Left cardiac atrium (tissue), 4 donors: ENCODE measurements around the gene HEATR5A. TPM values are rescaled to one million over a fixed set of nuclear protein-coding genes. Genes with fewer than 3 reads are reported as not detected.
A peak's percentile ranks its signal among the peaks of the same experiment; 100 is the strongest.
"Not testable (repeated sequence)": the region's sequence is repeated elsewhere in the genome, so short reads cannot be mapped to it uniquely, and the experiment has no call there.

Source experiments
- ATAC-seq, 2 donors: fragments of 200-7000 bp; cut with Tn5 transposase; one replicate each; pipeline ENCODE4 v1.9.1; 2020; ENCODE audit warnings: mild to moderate bottlenecking in 2 of 2, moderate library complexity in 2 of 2
- DNase-seq: peaks from one replicate; pipeline ENCODE4 v3.0.0-alpha.2; 2020
- intact Hi-C, 2 donors: fragments of 100-400 bp; cut with DNase I; formaldehyde crosslinking; loops; one replicate each; pipeline versions ENCODE4 v1.14.1 to v1.15.1; 2022 to 2023
- total RNA-seq, 2 donors: library from RNA; stranded (reverse); fragmentation: NEBNext Ultra II Directional; extraction: Animal tissue kit (Norgen Biotek cat#: 25700); gene quantifications; one replicate each; pipeline ENCODE4 v1.2.1, GENCODE V29; 2021
- donor health status: DM: no; HTN: yes; CAD: no.
- donor health status: DM: no; HTN: yes; CAD: no; lungs with severe emphysema.
- donor health status: DM: yes; HTN: yes; CAD: no.
- donor health status: Dilated cardiomyopathy.

Gene HEATR5A
- total RNA-seq, 2 donors from 2014 or later: 42.4 to 46.6 TPM

- ATAC-seq (no peak), DNase-seq (no peak)
- intact Hi-C loops: no loop called here
Measured at GRCh38 chr14:31251028-31251958, 169.1 kb downstream of the HEATR5A start.

- no peak for DNase-seq
- intact Hi-C loops: no loop called here
- no peak for ATAC-seq
Measured at GRCh38 chr14:31244626-31245025, 175.7 kb downstream of the HEATR5A start.

- intact Hi-C loops: no loop called here
- no peak for DNase-seq
- no peak for ATAC-seq
Measured at GRCh38 chr14:31243860-31244259, 176.5 kb downstream of the HEATR5A start.

GRCh38 chr14:31242161-31242940 lies 178.0 kb downstream of the HEATR5A start:
- DNase-seq, intact Hi-C loops: not testable (repeated sequence)
- ATAC-seq: peak in 1 of 2 donors; percentile 18

Other genes starting within 250 kb of the HEATR5A start
- 100 to 1,000 TPM; 121 to 178 TPM for gene HECTD1, start 212.8 kb downstream of the HEATR5A start, total RNA-seq
- 1 to 10 TPM; 7.6 TPM for gene DTD2, start 37.0 kb upstream of the HEATR5A start, total RNA-seq
- gene GPR33, start 67.5 kb upstream of the HEATR5A start, total RNA-seq: not detected
- gene NUBPL, start 140.9 kb upstream of the HEATR5A start, total RNA-seq: 10 to 100 TPM; 18.5 to 19.5 TPM